Measurements from ENCODE around the gene GRIK4. TPM values are rescaled to one million over a fixed set of nuclear protein-coding genes. Genes with fewer than 3 reads are reported as not detected.

GRIK4 gene
- total RNA-seq, 1 experiment from 2014 or later = not detected

DNA sequence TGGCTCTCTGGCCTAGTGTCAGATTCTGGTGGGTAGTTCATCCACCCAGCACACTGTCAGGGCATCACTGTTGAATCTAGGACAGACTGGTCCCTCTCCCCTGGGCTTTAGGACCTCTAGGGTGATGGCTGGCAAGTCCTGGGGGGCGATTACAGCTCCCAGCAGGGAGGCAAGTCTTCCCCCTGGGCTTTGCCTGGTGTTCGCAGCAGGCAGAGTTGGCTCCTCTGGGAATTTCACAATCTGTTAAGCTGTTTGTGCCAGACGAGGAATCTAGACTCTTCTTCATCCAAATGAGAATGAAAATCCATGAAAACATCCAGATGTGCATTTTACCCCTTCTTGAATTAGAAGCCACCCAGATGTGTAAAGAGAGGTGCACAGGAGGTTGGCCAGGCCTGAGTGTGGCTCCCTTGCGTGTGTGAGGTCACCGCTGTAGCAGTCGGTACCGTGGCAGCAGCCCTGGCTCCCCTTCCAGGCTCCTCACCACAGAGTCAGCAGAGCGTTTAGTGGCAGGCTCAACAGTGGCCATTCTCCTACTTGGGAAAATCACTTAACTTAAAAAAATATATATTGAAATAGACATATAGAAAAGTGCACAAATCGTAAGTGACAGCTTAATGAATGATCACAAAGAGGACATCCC, 412.4 kb downstream of the GRIK4 start:
- Histone ChIP-seq H3K9me3 (ENCODE audit: insufficient read depth, low read depth) (no peaks in the 10 kb centered on the region), H3K36me3 (ENCODE audit: low read depth) (no peaks in the 10 kb centered on the region), H3K4me3 (no peak overlapping the region), H3K27ac (no peak overlapping the region), H3F3A (ENCODE audit: insufficient read depth, low read depth) (no peaks in the 10 kb centered on the region), H3K27me3 (ENCODE audit: insufficient read depth, low read depth) (no peaks in the 10 kb centered on the region), H3K9me2 (ENCODE audit: insufficient read depth) (no peaks in the 10 kb centered on the region), H4K20me1 (ENCODE audit: insufficient read depth) (no peaks in the 10 kb centered on the region), H2AFZ (no peak overlapping the region), H3K4me2 (no peak overlapping the region), H3K79me2 (ENCODE audit: low read depth) (no peaks in the 10 kb centered on the region), H3K4me1 (replicated peaks; ENCODE audit: insufficient read depth) (peaks cover under 1% of the 10 kb centered on the region; the same call in 1 of the 2 replicates)
- CTCF ChIA-PET = no interaction called here
- POLR2A ChIA-PET (ENCODE audit: unreplicated experiment) = interaction anchor here (0.5 kb wide), 1 partner anchor 691 kb away, joined by 3 read pairs; no protein-coding TSS in a partner anchor
- no TSS peak for BruUV-seq (replicated peaks)
- TF ChIP-seq, protein P1, sequence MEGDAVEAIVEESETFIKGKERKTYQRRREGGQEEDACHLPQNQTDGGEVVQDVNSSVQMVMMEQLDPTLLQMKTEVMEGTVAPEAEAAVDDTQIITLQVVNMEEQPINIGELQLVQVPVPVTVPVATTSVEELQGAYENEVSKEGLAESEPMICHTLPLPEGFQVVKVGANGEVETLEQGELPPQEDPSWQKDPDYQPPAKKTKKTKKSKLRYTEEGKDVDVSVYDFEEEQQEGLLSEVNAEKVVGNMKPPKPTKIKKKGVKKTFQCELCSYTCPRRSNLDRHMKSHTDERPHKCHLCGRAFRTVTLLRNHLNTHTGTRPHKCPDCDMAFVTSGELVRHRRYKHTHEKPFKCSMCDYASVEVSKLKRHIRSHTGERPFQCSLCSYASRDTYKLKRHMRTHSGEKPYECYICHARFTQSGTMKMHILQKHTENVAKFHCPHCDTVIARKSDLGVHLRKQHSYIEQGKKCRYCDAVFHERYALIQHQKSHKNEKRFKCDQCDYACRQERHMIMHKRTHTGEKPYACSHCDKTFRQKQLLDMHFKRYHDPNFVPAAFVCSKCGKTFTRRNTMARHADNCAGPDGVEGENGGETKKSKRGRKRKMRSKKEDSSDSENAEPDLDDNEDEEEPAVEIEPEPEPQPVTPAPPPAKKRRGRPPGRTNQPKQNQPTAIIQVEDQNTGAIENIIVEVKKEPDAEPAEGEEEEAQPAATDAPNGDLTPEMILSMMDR (conservative IDR thresholded peaks at IDR 0.05) = no peak
- no peak for TF ChIP-seq EZH2 (IDR thresholded peaks at IDR 0.05; ENCODE audit: low read depth)
- no peak for DNase-seq
- intact Hi-C loops (cut with micrococcal nuclease; ENCODE audit: unreplicated experiment) = no loop called here

DNA sequence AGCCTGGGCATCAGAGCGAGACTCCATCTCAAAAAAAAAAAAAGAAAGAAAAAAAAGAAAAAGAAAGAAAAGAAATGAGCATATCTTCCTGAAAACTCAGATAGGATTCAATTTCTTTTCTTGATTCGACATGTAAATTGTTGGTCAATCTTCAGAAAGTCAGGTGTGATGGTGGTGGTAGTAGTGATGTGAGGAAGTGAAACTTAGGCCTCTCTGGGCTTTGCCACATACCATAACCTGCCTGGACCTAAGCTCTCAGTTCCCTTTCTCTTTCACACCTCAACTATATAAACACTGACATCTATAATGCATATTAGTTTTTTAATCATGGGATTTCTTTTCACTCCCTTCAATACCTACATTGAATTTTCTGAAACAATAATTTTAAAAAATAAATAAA, 414.4 kb downstream of the GRIK4 start:
- H3K9me3 ChIP-seq (ENCODE audit: insufficient read depth, low read depth) = no peaks in the 10 kb centered on the region
- H3K4me1 ChIP-seq (replicated peaks; ENCODE audit: insufficient read depth) = no peaks in the 10 kb centered on the region
- no peak for DNase-seq
- no peaks in the 10 kb centered on the region for H3K9me2 ChIP-seq (ENCODE audit: insufficient read depth)
- H3K27ac ChIP-seq = no peak overlapping the region
- H3K36me3 ChIP-seq (ENCODE audit: low read depth) = no peaks in the 10 kb centered on the region
- H3K4me2 ChIP-seq = no peak overlapping the region
- intact Hi-C loops (cut with micrococcal nuclease; ENCODE audit: unreplicated experiment) = no loop called here
- ChIA-PET POLR2A (ENCODE audit: unreplicated experiment) (no interaction called here), CTCF (no interaction called here)
- H4K20me1 ChIP-seq (ENCODE audit: insufficient read depth) = no peaks in the 10 kb centered on the region
- H2AFZ ChIP-seq = no peak overlapping the region
- no peaks in the 10 kb centered on the region for H3K27me3 ChIP-seq (ENCODE audit: insufficient read depth, low read depth)
- no peak for TF ChIP-seq EZH2 (IDR thresholded peaks at IDR 0.05; ENCODE audit: low read depth)
- TF ChIP-seq, protein P1 (conservative IDR thresholded peaks at IDR 0.05) = no peak
- no peaks in the 10 kb centered on the region for H3K79me2 ChIP-seq (ENCODE audit: low read depth)
- no peaks in the 10 kb centered on the region for H3F3A ChIP-seq (ENCODE audit: insufficient read depth, low read depth)
- H3K4me3 ChIP-seq = no peak overlapping the region
- no TSS peak for BruUV-seq (replicated peaks)

DNA sequence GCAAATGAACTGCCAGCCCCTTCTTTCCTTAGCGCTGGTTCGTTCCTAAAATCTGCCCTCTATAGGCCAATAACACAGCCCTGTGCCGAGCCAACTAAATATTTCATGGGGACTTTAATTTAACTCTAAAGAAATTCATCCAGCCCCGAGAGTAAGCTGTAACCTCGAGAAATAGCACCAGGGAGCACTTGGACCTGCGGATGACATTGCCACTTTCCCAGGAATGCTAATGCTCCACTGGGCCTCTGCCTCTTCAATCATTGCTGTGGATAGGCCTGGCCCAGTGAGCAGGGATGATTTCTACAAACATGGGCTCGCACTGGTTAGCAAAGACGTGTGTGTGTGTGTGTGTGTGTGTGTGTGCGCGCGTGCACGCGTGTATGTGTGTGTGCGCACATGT, 417.1 kb downstream of the GRIK4 start:
- H3K4me1 ChIP-seq (replicated peaks; ENCODE audit: insufficient read depth) = no peaks in the 10 kb centered on the region
- no peaks in the 10 kb centered on the region for H3F3A ChIP-seq (ENCODE audit: insufficient read depth, low read depth)
- H2AFZ ChIP-seq = no peak overlapping the region
- no peak for TF ChIP-seq EZH2 (IDR thresholded peaks at IDR 0.05; ENCODE audit: low read depth)
- TF ChIP-seq, protein P1 (conservative IDR thresholded peaks at IDR 0.05) = no peak
- H4K20me1 ChIP-seq (ENCODE audit: insufficient read depth) = no peaks in the 10 kb centered on the region
- POLR2A ChIA-PET (ENCODE audit: unreplicated experiment) = no interaction called here
- intact Hi-C loops (cut with micrococcal nuclease; ENCODE audit: unreplicated experiment) = no loop called here
- H3K9me3 ChIP-seq (ENCODE audit: insufficient read depth, low read depth) = no peaks in the 10 kb centered on the region
- H3K27ac ChIP-seq = no peak overlapping the region
- H3K79me2 ChIP-seq (ENCODE audit: low read depth) = no peaks in the 10 kb centered on the region
- no peak overlapping the region for H3K4me3 ChIP-seq
- no peak overlapping the region for H3K4me2 ChIP-seq
- H3K9me2 ChIP-seq (ENCODE audit: insufficient read depth) = no peaks in the 10 kb centered on the region
- no peak for DNase-seq
- H3K27me3 ChIP-seq (ENCODE audit: insufficient read depth, low read depth) = no peaks in the 10 kb centered on the region
- no peaks in the 10 kb centered on the region for H3K36me3 ChIP-seq (ENCODE audit: low read depth)
- BruUV-seq (replicated peaks) = no TSS peak
- CTCF ChIA-PET = no interaction called here
